Measurements from ENCODE around the gene BCAP29. TPM values are rescaled to one million over a fixed set of nuclear protein-coding genes. Genes with fewer than 3 reads are reported as not detected.

Gene BCAP29
- total and polyA plus RNA-seq, 2 donors (not counting 1 experiment from before 2014, with no cell fraction given) = 64.7 to 79.7 TPM

GRCh38 chr7:107641676-107642075, 61.6 kb downstream of the BCAP29 start:
- no peaks in the 10 kb centered on the region for H3K36me3 ChIP-seq (ENCODE audit: control insufficient read depth, insufficient read depth, low read length)
- no peaks in the 10 kb centered on the region for H4K20me1 ChIP-seq (ENCODE audit: control insufficient read depth, extremely low read depth, insufficient read depth, low read length)
- no peak for TF ChIP-seq EZH2 (IDR thresholded peaks at IDR 0.05; ENCODE audit: low read length, missing control alignments)
- no peak for TF ChIP-seq CTCF (conservative IDR thresholded peaks at IDR 0.05 in 1 of 2, IDR thresholded peaks at IDR 0.05 in 1 of 2; ENCODE audit: low read depth in 1 of 2, low read length in 2 of 2)
- no peaks in the 10 kb centered on the region for H3K27me3 ChIP-seq (ENCODE audit: control insufficient read depth, insufficient read depth, low read length)
- H3K27ac ChIP-seq (ENCODE audit: insufficient read depth, low read length) = no peak overlapping the region
- H3K4me2 ChIP-seq (ENCODE audit: extremely low read depth, insufficient read depth, low read length) = no peak overlapping the region
- H3K4me3 ChIP-seq (replicated peaks in 1 of 4; ENCODE audit: control extremely low read depth in 1 of 4, insufficient read depth in 1 of 4, low read depth in 3 of 4, low read length in 4 of 4) = no peak overlapping the region
- peaks cover 2% of the 10 kb centered on the region for H3K4me1 ChIP-seq (ENCODE audit: control insufficient read depth, extremely low read depth, insufficient read depth, low read length)
- H3K79me2 ChIP-seq (ENCODE audit: control insufficient read depth, insufficient read depth, low read length) = no peaks in the 10 kb centered on the region
- H3K9me3 ChIP-seq (ENCODE audit: control insufficient read depth, insufficient read depth, low read depth, low read length) = no peaks in the 10 kb centered on the region
- DNase-seq (ENCODE audit: low read depth in 2 of 2) = no peak
- H3K9ac ChIP-seq (ENCODE audit: insufficient read depth, low read length) = no peak overlapping the region
- no peak overlapping the region for H2AFZ ChIP-seq (ENCODE audit: low read length)

- Histone ChIP-seq H3K9me3 (ENCODE audit: control insufficient read depth, insufficient read depth, low read depth, low read length) (no peaks in the 10 kb centered on the region), H3K36me3 (ENCODE audit: control insufficient read depth, insufficient read depth, low read length) (no peaks in the 10 kb centered on the region), H4K20me1 (ENCODE audit: control insufficient read depth, extremely low read depth, insufficient read depth, low read length) (no peaks in the 10 kb centered on the region), H3K27me3 (ENCODE audit: control insufficient read depth, insufficient read depth, low read length) (no peaks in the 10 kb centered on the region), H3K9ac (ENCODE audit: insufficient read depth, low read length) (no peak overlapping the region), H2AFZ (ENCODE audit: low read length) (no peak overlapping the region), H3K27ac (ENCODE audit: insufficient read depth, low read length) (no peak overlapping the region), H3K79me2 (ENCODE audit: control insufficient read depth, insufficient read depth, low read length) (no peaks in the 10 kb centered on the region), H3K4me2 (ENCODE audit: extremely low read depth, insufficient read depth, low read length) (no peak overlapping the region), H3K4me1 (ENCODE audit: control insufficient read depth, extremely low read depth, insufficient read depth, low read length) (peaks cover 2% of the 10 kb centered on the region), H3K4me3 (replicated peaks in 1 of 4; ENCODE audit: control extremely low read depth in 1 of 4, insufficient read depth in 1 of 4, low read depth in 3 of 4, low read length in 4 of 4) (no peak overlapping the region)
- no peak for TF ChIP-seq EZH2 (IDR thresholded peaks at IDR 0.05; ENCODE audit: low read length, missing control alignments)
- no peak for DNase-seq (ENCODE audit: low read depth in 2 of 2)
These were observed 62.5 kb downstream of the BCAP29 start for GRCh38 chr7:107642501-107642900.

- Histone ChIP-seq H3K4me3 (replicated peaks in 1 of 4; ENCODE audit: control extremely low read depth in 1 of 4, insufficient read depth in 1 of 4, low read depth in 3 of 4, low read length in 4 of 4) (no peak overlapping the region), H3K36me3 (ENCODE audit: control insufficient read depth, insufficient read depth, low read length) (no peaks in the 10 kb centered on the region), H2AFZ (ENCODE audit: low read length) (no peak overlapping the region), H3K9me3 (ENCODE audit: control insufficient read depth, insufficient read depth, low read depth, low read length) (no peaks in the 10 kb centered on the region), H3K79me2 (ENCODE audit: control insufficient read depth, insufficient read depth, low read length) (no peaks in the 10 kb centered on the region), H3K4me2 (ENCODE audit: extremely low read depth, insufficient read depth, low read length) (no peak overlapping the region), H4K20me1 (ENCODE audit: control insufficient read depth, extremely low read depth, insufficient read depth, low read length) (no peaks in the 10 kb centered on the region), H3K4me1 (ENCODE audit: control insufficient read depth, extremely low read depth, insufficient read depth, low read length) (peaks cover 2% of the 10 kb centered on the region), H3K9ac (ENCODE audit: insufficient read depth, low read length) (no peak overlapping the region), H3K27me3 (ENCODE audit: control insufficient read depth, insufficient read depth, low read length) (no peaks in the 10 kb centered on the region), H3K27ac (ENCODE audit: insufficient read depth, low read length) (no peak overlapping the region)
- DNase-seq (ENCODE audit: low read depth in 2 of 2) = peak; percentile 61 to 82
- TF ChIP-seq CTCF (conservative IDR thresholded peaks at IDR 0.05 in 1 of 2, IDR thresholded peaks at IDR 0.05 in 1 of 2; ENCODE audit: low read depth in 1 of 2, low read length in 2 of 2) (peak; percentile 34 to 49), EZH2 (IDR thresholded peaks at IDR 0.05; ENCODE audit: low read length, missing control alignments) (no peak)
These were observed 63.4 kb downstream of the BCAP29 start for GRCh38 chr7:107643407-107643806.

Measured in fibroblast of lung (primary cell).